Karpas-422 (cell line): Measurements from ENCODE around the gene CDC26. TPM values are rescaled to one million over a fixed set of nuclear protein-coding genes. Genes with fewer than 3 reads are reported as not detected.

ENCODE experiments used
- DNase-seq: peaks from one replicate; pipeline ENCODE4 v3.0.0-alpha.2; 2015
- H2AFZ ChIP-seq: fragments of 200-600 bp; sonication (generic); 2 replicates; pipeline ENCODE4 v1.6.1; 2014; ENCODE audit warnings: antibody characterized with exemption, low read length, mixed read lengths
- H3K27ac ChIP-seq: fragments of 200-600 bp; sonication (generic); 2 replicates; pipeline ENCODE4 v1.5.1; 2014; ENCODE audit warnings: mild to moderate bottlenecking, low read length, moderate library complexity
- H3K27me3 ChIP-seq: fragments of 200-600 bp; sonication (generic); 2 replicates; pipeline ENCODE4 v1.6.1; 2014; ENCODE audit warnings: low read length, mixed read lengths
- H3K36me3 ChIP-seq: fragments of 200-600 bp; sonication (generic); 2 replicates; pipeline ENCODE4 v1.6.1; 2014; ENCODE audit warnings: low read length, mixed read lengths; ENCODE audit not compliant: insufficient read depth
- H3K4me1 ChIP-seq: fragments of 200-600 bp; sonication (generic); 2 replicates; pipeline ENCODE4 v1.6.1; 2014; ENCODE audit warnings: mild to moderate bottlenecking, low read length, mixed read lengths
- H3K4me2 ChIP-seq: fragments of 200-600 bp; sonication (generic); 2 replicates; pipeline ENCODE4 v1.6.1; 2014; ENCODE audit warnings: low read length, low read depth, mild to moderate bottlenecking; ENCODE audit not compliant: poor library complexity, severe bottlenecking
- H3K4me3 ChIP-seq: fragments of 200-600 bp; sonication (generic); 2 replicates; pipeline ENCODE4 v1.5.1; 2014; ENCODE audit warnings: mild to moderate bottlenecking, antibody characterized with exemption, low read length, mixed read lengths
- H3K79me2 ChIP-seq: fragments of 200-600 bp; sonication (generic); 2 replicates; pipeline ENCODE4 v1.6.1; 2014; ENCODE audit warnings: mild to moderate bottlenecking, low read length, mixed read lengths
- H3K9ac ChIP-seq: fragments of 200-600 bp; sonication (generic); 2 replicates; pipeline ENCODE4 v1.6.0; 2014; ENCODE audit warnings: low read length
- H3K9me2 ChIP-seq: fragments of 200-600 bp; sonication (generic), shearing (Covaris generic); replicated peaks from 2 replicates; pipeline ENCODE4 v1.6.0; 2014; ENCODE audit warnings: mild to moderate bottlenecking, low read length, moderate library complexity; ENCODE audit not compliant: insufficient read depth
- H3K9me3 ChIP-seq: fragments of 300-700, 200-600 bp; sonication (generic); 2 replicates; pipeline ENCODE4 v1.6.1; 2014; ENCODE audit warnings: low read length, mixed read lengths
- H4K20me1 ChIP-seq: fragments of 200-600 bp; sonication (generic); 2 replicates; pipeline ENCODE4 v1.6.1; 2014; ENCODE audit warnings: mild to moderate bottlenecking, antibody characterized with exemption, low read length, low read depth; ENCODE audit not compliant: insufficient read depth
- total RNA-seq: library from RNA; depleted of rRNA; stranded (reverse); fragments of >200 nt; shearing (Covaris generic); gene quantifications from 2 replicates; pipeline ENCODE4 v1.2.3, GENCODE V29; 2014; ENCODE audit warnings: low replicate concordance; rRNA removed

CDC26 gene
- 33.4 and 36.0 TPM in 2 replicates for total RNA-seq

DNA sequence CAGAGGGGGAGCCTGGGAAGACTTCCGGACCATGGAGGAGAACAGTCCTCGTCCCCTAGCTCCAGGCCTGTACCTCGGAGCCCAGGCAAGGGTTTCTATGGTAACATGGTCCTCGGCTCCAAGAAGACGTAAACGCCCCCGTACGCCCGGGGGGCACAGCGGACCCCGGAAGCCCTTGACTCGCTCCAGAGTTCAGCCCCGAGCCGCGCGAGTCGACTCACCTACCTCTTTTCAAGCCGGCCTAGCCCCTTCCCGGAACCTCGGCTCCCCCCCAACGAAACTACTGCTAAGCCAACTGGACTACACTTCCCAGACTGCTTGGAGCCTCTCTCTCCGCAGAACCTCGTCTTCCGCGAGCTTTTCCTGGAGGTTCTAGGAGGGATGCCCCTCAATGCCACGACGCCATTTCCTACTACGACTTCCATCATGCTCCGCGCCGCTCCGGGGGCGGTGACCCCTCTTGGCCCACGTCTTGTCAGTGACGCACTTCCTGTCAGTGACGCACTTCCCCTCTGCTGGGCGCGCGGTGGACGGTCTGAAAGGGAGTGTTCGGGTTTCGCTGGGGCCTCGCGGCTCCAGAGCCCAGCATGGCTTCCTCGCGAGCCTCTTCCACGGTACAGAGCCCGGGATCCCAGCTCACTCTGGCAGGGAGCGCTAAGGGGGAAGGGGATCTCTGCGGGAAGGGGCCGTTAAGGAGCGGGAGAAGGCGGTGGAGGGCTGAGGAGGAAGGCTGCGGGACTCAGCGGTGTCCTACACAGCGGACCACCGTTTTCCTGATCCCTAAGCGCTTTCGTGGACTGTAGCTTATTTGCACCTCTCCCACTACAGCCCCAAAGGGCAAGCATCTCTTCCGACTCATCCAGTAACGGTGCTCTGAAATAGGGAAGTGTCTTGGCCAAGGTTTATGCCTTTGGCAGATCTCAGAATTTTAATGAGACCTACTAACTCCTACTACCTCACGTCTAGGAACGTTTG is at the start of gene CDC26, which contains the start of gene PRPF4:
Gene CDC26 (minus strand): TSS at position 416 of the 975 bp plus-strand sequence. CDS start 3,065 bp downstream, outside the sequence.
Gene PRPF4 (plus strand): TSS at position 502 of the 975 bp plus-strand sequence. CDS start 86 bp downstream, at position 588.
- peaks cover 19% of the 10 kb centered on the region for H3K4me1 ChIP-seq
- H3K4me2 ChIP-seq = peak within 1 kb of the TSS; percentile 93
- peak; percentile 98 for DNase-seq
- peaks cover 52% of the 10 kb centered on the region for H3K79me2 ChIP-seq
- no peaks in the 10 kb centered on the region for H3K27me3 ChIP-seq
- H3K36me3 ChIP-seq = peaks cover 41% of the 10 kb centered on the region; the same call in 1 of the 2 replicates
- no peaks in the 10 kb centered on the region for H4K20me1 ChIP-seq
- peak within 1 kb of the TSS; percentile 83 for H3K9ac ChIP-seq
- H3K27ac ChIP-seq = peak within 1 kb of the TSS; percentile 65
- peak within 1 kb of the TSS; percentile 65; the same call in 1 of the 2 replicates for H2AFZ ChIP-seq
- H3K4me3 ChIP-seq = peak within 1 kb of the TSS; percentile 72
- no peaks in the 10 kb centered on the region for H3K9me3 ChIP-seq
- H3K9me2 ChIP-seq = no peaks in the 10 kb centered on the region

DNA sequence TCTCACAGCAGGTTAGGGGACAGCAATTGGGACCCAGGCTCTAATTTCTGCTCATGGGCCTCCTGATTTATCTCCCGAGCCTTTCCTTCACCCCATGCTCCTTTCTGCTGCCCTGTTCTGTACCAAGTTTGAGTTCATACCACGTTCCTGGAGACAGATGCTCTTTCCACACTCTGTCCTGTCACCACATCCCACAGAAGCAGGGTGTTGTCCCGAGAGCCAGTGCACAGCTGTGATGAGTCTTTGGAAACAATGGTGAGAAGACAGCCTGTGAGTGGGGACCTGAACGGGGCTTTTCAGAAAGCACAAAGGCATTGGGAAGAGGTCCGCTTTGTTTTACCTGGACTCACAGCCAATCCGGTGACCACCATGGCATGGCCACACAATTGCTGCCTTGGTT is 47.3 kb upstream of the CDC26 start:
- no peaks in the 10 kb centered on the region for H3K9me3 ChIP-seq
- H4K20me1 ChIP-seq = no peaks in the 10 kb centered on the region
- no peaks in the 10 kb centered on the region for H3K9me2 ChIP-seq
- H2AFZ ChIP-seq = no peak overlapping the region
- no peak for DNase-seq
- no peaks in the 10 kb centered on the region for H3K36me3 ChIP-seq
- H3K9ac ChIP-seq = no peak overlapping the region
- H3K4me3 ChIP-seq = no peak overlapping the region
- H3K27ac ChIP-seq = no peak overlapping the region
- H3K4me2 ChIP-seq = no peak overlapping the region
- peaks cover 10% of the 10 kb centered on the region for H3K4me1 ChIP-seq
- no peaks in the 10 kb centered on the region for H3K27me3 ChIP-seq
- H3K79me2 ChIP-seq = no peaks in the 10 kb centered on the region

DNA sequence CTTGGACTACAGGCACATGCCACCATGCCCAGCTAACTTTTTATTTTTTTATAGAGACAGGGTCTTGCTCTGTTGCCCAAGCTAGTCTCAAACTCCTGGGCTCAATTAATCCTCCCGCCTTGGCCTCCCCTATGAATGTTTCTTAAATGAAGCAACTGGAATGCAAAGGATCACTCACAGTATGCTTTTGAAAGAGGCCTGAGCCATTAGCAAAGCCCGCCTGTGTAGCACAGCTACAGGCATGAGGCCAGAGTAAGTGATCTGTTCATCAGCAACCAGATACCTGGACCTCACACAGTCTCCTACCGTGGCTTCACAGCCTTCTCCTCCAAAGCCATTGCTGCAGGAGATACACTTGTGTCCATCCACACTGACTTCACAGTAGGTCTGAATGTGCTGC is 44.7 kb upstream of the CDC26 start:
- H3K36me3 ChIP-seq = no peaks in the 10 kb centered on the region
- H3K4me1 ChIP-seq = peaks cover 10% of the 10 kb centered on the region
- no peak overlapping the region for H3K4me3 ChIP-seq
- no peak overlapping the region for H2AFZ ChIP-seq
- H3K9me2 ChIP-seq = no peaks in the 10 kb centered on the region
- H3K9me3 ChIP-seq = no peaks in the 10 kb centered on the region
- no peak for DNase-seq
- H3K4me2 ChIP-seq = no peak overlapping the region
- H4K20me1 ChIP-seq = no peaks in the 10 kb centered on the region
- 0 out of 2 replicates have a peak, but pooled peaks cover 3% of the 10 kb centered on the region for H3K27me3 ChIP-seq
- H3K27ac ChIP-seq = no peak overlapping the region
- no peaks in the 10 kb centered on the region for H3K79me2 ChIP-seq
- no peak overlapping the region for H3K9ac ChIP-seq

DNA sequence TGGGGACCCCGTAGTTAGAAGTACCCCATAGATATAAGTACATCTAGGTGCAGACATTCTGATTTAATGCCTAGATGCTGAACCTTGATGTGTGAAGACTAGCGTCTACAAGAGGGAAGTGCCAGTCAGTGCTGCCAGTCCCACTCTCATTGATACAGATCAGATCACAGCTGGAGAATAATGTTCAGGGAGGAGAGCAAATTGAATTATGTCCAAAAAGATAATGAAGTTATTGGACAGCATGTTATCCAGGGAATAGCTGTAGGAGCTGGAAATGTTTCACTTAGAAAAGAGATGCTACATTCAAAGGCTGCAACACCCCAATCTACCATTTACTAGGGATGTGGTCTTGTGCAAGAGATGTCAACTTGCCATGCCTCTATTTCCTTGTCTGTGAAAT is 43.7 kb upstream of the CDC26 start:
- Histone ChIP-seq H3K9me3 (no peaks in the 10 kb centered on the region), H3K9ac (no peak overlapping the region), H3K4me3 (no peak overlapping the region), H3K27me3 (0 out of 2 replicates have a peak, but pooled peaks cover 3% of the 10 kb centered on the region), H3K27ac (no peak overlapping the region), H2AFZ (no peak overlapping the region), H3K79me2 (no peaks in the 10 kb centered on the region), H3K9me2 (no peaks in the 10 kb centered on the region), H3K4me1 (peaks cover 10% of the 10 kb centered on the region), H4K20me1 (no peaks in the 10 kb centered on the region), H3K36me3 (no peaks in the 10 kb centered on the region), H3K4me2 (no peak overlapping the region)
- DNase-seq = no peak

DNA sequence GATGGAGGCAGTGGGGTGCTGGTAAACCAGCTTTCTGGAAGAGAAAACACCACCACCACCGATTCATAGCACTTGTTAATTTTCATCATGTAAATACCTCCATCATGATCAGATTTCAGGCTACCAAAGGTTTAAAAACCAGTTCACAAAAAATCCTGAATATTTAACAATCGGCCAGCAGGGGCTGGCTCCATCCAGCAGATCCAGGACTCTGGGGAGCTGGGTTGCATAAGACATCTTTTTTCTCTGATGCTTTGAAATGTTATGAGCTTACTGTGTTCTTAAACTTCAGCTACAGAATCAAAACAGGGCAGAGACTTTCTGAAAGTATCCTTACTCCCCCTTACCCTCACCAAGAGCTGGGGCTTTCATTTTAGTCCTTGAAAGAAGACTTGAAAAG is 42.4 kb upstream of the CDC26 start:
- no peak overlapping the region for H3K4me2 ChIP-seq
- H3K36me3 ChIP-seq = no peaks in the 10 kb centered on the region
- no peak overlapping the region for H3K4me3 ChIP-seq
- H3K27me3 ChIP-seq = 0 out of 2 replicates have a peak, but pooled peaks cover 3% of the 10 kb centered on the region
- no peak overlapping the region for H3K9ac ChIP-seq
- H3K27ac ChIP-seq = no peak overlapping the region
- peaks cover 10% of the 10 kb centered on the region for H3K4me1 ChIP-seq
- no peak overlapping the region for H2AFZ ChIP-seq
- no peaks in the 10 kb centered on the region for H3K9me3 ChIP-seq
- DNase-seq = no peak
- no peaks in the 10 kb centered on the region for H3K9me2 ChIP-seq
- H4K20me1 ChIP-seq = no peaks in the 10 kb centered on the region
- no peaks in the 10 kb centered on the region for H3K79me2 ChIP-seq

DNA sequence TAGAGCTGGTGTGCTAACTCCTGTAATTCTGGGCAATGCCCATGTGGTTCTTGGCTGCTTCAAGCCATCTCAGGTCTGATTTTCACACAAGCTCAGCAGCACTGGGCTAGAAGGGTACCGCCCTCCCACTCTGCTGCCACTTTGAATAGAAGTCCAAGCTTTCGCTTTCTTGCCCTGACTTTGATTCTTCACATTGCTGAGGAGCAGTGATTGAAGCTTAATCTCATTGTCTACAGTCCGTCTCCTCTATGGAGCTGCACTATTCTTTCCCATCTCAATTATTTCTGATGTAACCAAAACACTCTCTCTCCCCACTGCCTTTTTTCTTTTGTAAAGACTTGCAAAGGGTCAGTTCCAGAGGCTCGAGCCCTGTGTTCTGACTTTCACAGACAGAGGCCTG is 40.7 kb upstream of the CDC26 start:
- Histone ChIP-seq H3K9ac (no peak overlapping the region), H2AFZ (no peak overlapping the region), H3K27me3 (0 out of 2 replicates have a peak, but pooled peaks cover 3% of the 10 kb centered on the region), H3K4me2 (no peak overlapping the region), H4K20me1 (no peaks in the 10 kb centered on the region), H3K9me2 (no peaks in the 10 kb centered on the region), H3K4me1 (peaks cover 9% of the 10 kb centered on the region), H3K79me2 (no peaks in the 10 kb centered on the region), H3K4me3 (no peak overlapping the region), H3K36me3 (no peaks in the 10 kb centered on the region), H3K27ac (no peak overlapping the region), H3K9me3 (no peaks in the 10 kb centered on the region)
- no peak for DNase-seq

DNA sequence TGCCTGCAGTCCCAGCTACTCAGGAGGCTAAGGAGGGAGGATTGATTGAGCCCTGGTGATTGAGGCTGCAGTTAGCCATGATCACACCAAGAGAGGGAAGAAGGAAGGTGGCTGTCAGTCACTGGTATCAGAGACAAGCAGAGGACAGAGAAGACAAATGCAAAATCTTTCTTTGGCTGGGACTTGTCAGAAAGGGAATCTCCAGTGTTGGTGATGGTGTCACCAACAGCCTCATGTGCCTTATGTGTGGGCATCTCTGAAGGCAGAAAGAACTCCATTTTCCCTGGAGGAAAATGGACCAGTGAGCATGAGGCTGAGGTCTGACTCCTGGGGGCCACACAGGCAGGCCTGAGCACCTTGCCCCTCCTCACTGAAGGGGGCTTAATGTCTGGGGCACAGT is 39.9 kb upstream of the CDC26 start:
- H3K27me3 ChIP-seq = 0 out of 2 replicates have a peak, but pooled peaks cover 3% of the 10 kb centered on the region
- no peak overlapping the region for H3K27ac ChIP-seq
- H3K4me3 ChIP-seq = no peak overlapping the region

DNA sequence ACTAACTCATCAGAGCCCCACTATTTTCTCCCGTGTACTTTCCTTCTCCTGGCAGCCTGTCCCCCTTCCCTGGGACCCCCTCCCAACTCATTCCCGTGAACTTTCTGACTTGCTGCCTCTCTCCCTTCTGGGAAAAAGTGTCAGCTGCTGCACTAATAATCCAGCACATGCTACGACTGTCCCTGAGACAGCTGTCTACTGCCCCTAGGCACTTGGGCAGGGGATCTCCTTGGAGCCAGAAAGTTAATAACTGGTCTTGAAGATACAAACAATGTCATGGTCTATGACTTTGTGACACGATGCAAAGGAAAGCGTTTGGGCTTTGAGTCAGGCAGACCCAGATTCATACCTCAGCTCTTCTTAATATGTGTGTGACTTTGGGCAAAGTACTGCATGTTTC is 37.9 kb upstream of the CDC26 start:
- H3K79me2 ChIP-seq = no peaks in the 10 kb centered on the region
- DNase-seq = no peak
- 0 out of 2 replicates have a peak, but pooled peaks cover 3% of the 10 kb centered on the region for H3K27me3 ChIP-seq
- no peaks in the 10 kb centered on the region for H4K20me1 ChIP-seq
- H3K36me3 ChIP-seq = no peaks in the 10 kb centered on the region
- H3K27ac ChIP-seq = no peak overlapping the region
- H3K4me3 ChIP-seq = no peak overlapping the region
- no peak overlapping the region for H3K9ac ChIP-seq
- H3K9me3 ChIP-seq = no peaks in the 10 kb centered on the region
- no peaks in the 10 kb centered on the region for H3K9me2 ChIP-seq
- no peak overlapping the region for H3K4me2 ChIP-seq
- no peaks in the 10 kb centered on the region for H3K4me1 ChIP-seq
- no peak overlapping the region for H2AFZ ChIP-seq

More for the DNA sequence above, 39.9 kb upstream of the CDC26 start:
- H2AFZ ChIP-seq = no peak overlapping the region
- no peaks in the 10 kb centered on the region for H3K9me2 ChIP-seq
- H4K20me1 ChIP-seq = no peaks in the 10 kb centered on the region
- H3K9ac ChIP-seq = no peak overlapping the region
- no peaks in the 10 kb centered on the region for H3K9me3 ChIP-seq
- peaks cover 1% of the 10 kb centered on the region for H3K4me1 ChIP-seq
- H3K36me3 ChIP-seq = no peaks in the 10 kb centered on the region
- H3K4me2 ChIP-seq = no peak overlapping the region
- no peak for DNase-seq
- H3K79me2 ChIP-seq = no peaks in the 10 kb centered on the region
